Activated CD4-positive, CD25-positive, alpha-beta regulatory T cell treated with anti-CD3 and anti-CD28 coated beads, Interleukin-2, amount 50 U/mL, for 24 hours (primary cell): ENCODE data around the gene XRCC1.
A peak's percentile ranks its signal among the peaks of the same experiment; 100 is the strongest.
"Not testable (repeated sequence)": the region's sequence is repeated elsewhere in the genome, so short reads cannot be mapped to it uniquely, and the experiment has no call there.

Experiments
- ATAC-seq, 2 donors: fragments of 150-1000 bp; cut with Tn5 transposase; one replicate each; pipeline ENCODE4 v1.10.0; 2021; ENCODE audit warnings: mild to moderate bottlenecking in 1 of 2, moderate library complexity in 1 of 2

The XRCC1 gene

GRCh38 chr19:43599635-43600295, 24.4 kb upstream of the XRCC1 start:
- ATAC-seq, result no peak

- no peak for ATAC-seq
Observed at GRCh38 chr19:43598445-43599240, 23.3 kb upstream of the XRCC1 start.

DNA sequence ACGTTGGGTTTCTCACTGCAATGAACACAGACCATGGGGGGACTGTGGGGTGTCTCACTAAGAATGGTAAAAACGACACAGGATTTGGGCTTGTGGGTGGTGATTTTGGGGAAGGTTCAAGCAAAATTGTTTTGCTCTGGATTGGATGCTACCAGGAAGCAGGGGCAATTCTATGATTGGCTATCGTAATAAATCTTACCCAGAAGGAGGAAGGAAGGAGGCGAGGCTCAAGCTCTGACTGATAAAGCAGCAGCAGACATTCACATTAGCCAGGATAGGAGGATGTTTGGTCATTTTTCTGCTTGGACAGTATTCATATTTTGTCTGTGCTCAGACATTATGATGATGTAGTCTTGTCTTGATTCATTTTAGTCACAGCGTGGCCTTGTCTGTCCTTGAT, 22.5 kb upstream of the XRCC1 start:
- ATAC-seq, result no peak

DNA sequence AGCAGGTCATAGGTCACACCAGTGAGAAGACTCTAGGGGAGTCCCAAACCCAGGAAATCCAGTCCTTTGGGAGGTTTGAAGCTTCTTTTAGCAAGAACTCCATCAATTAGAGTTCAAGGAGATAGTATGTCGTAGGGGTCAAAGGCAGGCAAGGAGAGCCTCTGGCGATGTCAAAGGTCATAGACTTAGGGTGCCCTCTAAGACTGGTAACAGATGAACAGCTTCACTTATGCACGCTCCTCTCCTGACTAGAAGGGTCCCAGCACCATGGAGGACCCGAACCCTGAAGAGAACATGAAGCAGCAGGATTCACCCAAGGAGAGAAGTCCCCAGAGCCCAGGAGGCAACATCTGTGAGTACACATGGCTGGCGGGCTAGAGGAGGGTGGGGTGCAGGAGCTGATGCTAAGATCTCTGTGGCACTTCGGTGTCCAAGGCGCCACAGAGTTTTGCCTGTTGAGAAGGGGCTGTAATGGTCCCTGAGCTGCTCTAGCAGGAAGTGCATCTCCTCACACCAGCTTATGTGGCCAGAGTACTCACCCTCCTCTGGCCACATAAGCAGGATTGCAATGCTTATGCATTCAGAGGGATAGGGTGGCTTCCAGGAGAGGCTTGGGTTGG, 21.6 kb upstream of the XRCC1 start:
- ATAC-seq, result no peak

DNA sequence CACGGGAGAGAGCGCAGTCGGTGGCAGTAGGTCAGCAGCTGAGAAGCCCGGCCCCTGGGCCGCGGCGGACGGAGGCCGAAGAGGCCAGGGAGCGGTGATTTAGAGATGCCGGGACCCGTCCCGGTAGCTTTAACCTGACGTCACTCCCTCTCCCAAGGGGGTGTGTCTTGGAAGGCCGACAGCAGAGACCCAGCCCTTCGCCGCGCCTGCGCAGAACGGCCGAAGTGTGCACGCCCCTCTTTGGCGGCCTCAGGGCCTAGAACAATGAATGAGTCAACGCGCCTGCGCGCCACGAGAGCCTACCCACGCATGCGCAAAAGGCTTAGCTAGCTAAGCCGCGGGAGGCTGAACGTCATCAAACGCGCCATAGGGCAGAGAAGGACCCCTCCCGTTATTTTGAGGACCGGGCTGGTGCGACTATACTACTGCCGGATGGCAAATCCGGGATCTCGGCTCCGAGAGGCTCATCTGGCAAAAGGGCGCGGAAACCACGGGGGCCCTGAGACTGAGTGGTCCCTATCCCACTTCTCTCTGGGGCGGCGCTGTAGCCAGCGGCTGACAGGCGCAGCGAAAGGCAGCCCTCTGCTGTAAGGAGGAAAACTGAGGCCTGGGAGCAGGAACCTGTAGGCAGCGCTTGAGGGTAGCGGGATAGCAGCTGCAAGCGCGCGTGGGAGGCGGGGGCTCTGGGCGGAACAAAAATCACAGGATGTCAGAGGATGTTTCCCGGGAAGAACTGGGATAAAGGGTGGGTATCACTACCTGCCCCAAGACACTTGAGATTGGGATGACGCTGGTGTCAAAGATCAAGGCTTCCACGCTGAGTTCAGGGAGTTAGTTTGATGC, 20.9 kb upstream of the XRCC1 start, which contains the start of the genes IRGQ and ZNF576:
Gene IRGQ (minus strand): TSS at position 136 of the 843 bp plus-strand sequence. CDS start 796 bp downstream, outside the sequence.
Gene ZNF576 (plus strand): TSS at position 597 of the 843 bp plus-strand sequence. CDS start 514 bp downstream, outside the sequence.
- peak; percentile 82 to 83 for ATAC-seq

DNA sequence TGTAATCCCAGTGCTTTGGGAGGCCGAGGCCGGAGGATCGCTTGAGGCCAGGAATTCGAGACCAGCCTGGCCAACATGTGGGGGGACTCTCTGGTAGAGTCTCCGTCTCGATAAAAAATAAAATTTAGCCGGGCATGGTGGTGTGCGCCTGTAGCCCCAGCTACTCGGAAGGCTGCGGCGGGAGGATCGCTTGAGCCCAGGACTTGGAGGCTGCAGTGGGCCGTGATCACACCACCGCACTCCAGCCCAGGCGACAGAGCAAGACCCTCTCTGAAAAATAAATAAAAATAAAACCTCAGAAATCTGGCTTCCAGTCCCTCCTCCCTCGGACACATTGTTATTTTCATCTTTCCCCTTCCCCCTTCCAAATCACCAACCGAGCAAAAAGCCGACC, 20.3 kb upstream of the XRCC1 start:
- peak; percentile 5 to 8 for ATAC-seq

DNA sequence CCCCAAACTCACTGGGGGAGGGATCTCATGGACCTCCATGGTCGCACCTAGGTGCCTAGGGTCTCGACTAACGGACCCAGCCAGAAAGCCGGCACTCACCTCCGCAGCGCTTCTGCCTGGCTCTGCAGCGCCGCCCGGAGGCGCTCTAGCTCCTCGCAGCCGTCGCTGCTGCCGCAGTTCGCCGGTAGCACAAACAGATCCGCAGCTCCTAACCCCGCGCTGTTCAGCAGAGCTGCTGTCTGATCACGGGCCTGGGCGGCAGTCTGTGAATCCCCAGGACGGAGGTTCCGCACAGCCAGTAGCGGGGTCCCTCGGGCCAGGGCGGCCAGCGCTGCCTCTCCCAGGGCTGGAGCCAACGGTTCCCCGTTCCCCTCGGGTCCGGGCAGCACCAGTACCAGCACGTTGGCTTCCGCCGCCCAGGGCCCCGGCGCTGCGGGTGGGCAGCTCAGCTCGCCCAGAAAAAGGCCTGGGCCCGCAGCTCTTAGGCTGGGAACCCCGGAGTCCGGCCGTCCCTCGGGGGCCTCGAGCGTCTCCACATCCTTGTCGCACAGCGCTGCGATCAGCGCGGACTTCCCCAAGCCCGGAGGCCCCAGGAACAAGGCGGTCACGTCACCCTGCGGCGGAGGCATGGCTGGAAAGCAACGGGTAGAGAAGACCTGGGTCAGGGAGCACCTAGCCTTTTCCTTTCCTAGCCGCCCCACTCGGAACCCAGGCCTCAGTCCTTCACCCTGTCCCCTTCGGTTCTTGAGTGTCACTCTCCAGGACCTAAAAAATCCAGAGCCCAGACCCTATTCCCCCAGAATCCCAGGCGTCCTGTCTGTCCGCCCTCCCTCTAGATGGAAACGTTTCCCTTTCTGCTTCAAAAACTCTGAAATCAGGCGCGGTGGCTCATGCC, 19.6 kb upstream of the XRCC1 start:
- peak; percentile 44 to 51 for ATAC-seq

- no peak for ATAC-seq
Observed at GRCh38 chr19:43594081-43594697, 18.9 kb upstream of the XRCC1 start.

DNA sequence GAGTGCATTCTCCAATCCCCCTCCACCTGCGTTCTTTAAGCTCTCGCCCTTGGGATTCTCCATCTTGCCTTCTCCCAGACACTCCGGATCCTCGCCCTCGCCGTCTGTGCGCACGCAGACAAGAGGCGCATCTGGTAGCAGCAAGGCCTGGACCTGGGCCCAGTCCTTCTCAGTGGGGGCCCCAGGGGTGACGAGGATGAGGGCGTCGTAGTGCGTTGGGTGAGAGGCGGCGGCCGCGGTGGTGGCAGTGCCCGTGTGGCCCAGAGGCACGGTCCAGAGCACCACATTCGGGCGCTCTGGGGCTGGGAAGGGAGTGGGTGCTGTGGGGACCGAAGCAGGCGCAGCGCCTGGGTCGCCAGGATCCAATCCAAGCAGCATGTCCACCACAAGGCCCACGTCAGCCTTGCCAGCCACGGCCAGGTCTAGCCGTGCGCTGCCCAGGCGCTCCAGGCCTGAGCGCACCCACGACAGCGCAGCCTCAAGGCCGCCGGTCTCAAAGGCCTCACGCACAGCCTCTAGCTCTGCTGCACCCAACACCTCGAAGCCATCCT, 17.5 kb upstream of the XRCC1 start:
- no peak for ATAC-seq

DNA sequence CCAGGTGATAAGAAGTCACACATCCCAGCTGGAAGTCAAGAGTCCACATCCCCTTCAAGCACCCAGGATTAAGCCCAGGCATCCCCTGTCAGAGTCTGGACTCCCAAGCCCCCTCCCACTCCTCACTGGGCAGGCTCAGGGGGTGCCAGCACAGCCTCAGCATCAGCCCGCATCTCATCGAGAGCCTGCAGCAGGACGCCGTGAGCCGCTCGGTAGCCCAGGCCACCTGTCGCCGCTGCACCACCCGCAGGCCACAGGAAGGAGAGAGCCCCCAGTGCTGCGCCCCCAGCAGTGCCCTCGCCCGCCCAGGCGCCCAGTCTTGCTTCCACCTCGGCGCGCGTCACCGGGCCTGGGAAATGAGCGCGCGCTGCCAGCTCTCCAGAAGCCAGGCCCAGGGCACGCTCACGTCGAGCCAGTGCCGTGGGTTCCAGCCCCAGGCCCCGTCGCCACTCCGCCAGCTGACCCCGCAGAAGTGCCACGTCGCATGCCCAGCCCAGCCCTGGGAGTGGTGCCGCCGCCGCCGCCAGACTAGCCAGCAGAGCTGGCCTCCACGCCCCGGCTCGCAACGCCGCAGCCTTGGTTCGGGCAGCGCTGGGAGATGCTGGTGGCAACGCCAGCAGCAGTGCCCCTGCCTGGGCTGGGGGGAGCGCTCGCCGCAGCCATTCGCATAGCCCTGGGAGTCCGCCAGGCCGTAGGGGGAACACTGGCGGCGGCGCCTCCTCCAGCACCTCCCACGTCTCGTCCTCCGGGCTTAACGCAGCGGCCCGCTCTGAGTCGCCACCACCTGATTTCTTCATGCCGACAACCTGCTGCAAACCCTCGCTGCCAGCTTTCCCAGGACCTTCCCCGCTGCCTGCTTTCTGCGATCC, 16.8 kb upstream of the XRCC1 start:
- ATAC-seq, result no peak

DNA sequence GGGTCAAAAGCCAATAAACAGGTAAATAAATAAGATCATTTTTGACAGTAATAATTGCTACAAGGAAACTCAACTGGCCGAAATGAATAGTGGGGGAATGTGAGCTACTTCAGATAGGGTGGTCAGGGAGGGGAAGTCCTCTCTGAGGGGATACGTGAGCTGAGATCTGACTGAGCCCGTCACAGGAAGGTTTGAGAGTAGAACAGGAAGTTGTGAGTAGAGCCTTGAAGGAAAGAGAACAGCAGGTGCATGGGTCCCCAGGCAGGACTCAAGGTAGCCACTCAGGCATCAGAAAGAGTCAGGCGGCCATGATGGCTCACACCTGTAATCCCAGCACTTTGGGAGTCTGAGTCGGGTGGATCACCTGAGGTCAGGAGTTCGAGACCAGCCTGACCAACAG, 14.4 kb upstream of the XRCC1 start:
- no peak for ATAC-seq

DNA sequence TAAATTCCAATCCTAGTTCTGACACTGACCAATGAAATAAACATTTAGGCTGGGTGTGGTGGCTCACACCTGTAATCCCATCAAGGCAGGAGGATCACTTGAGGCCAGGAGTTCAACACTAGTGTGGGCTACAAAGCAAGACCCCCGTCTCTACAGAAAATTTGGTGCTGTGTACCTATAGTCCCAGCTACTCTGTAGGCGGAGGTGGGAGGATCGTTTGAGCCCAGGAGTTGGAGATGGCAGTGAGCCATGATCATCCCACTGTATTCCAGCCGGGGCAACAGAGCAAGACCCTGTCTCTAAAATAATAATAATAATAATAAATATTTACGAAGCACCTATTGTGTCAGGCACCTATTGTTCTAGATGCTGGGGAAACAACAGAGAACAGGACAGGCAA, 13.9 kb upstream of the XRCC1 start:
- no peak for ATAC-seq

DNA sequence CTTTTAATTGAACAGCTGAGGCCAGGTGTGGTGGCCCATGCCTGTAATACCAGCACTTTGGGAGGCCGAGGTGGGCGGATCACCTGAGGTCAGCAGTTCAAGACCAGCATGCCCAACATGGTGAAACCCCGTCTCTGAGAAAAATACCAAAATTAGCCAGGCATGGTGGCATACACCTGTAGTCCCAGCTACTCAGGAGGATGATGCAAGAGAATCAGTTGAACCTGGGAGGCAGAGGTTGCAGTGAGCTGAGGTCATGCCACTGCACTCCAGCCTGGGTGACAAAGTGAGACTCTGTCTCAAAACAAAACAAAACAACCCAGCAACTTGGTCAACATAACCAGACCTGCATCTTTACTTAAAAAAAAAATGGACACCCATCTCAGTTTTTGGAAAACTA, 11.7 kb upstream of the XRCC1 start:
- not testable (repeated sequence) for ATAC-seq

DNA sequence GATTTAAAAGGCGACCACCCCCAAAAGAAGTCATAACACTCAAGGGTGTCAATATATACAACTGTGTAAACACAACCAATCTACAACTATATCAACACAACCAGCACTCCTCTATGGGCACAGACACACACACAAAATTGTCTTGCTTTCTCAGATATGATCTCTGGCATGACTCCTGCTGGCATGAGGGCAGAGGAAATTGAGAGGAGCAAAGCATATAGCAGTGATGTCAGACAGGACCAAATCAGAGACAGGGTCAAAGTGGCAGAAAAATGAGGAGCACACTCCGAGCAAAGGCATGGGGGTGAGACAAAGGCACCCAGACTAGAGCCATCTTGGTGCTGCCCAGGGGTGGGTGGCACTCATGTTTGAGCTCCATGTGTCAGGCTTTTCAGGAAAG, 11.0 kb upstream of the XRCC1 start:
- no peak for ATAC-seq

- ATAC-seq, result no peak
Observed at GRCh38 chr19:43584484-43584883, 9.2 kb upstream of the XRCC1 start.

DNA sequence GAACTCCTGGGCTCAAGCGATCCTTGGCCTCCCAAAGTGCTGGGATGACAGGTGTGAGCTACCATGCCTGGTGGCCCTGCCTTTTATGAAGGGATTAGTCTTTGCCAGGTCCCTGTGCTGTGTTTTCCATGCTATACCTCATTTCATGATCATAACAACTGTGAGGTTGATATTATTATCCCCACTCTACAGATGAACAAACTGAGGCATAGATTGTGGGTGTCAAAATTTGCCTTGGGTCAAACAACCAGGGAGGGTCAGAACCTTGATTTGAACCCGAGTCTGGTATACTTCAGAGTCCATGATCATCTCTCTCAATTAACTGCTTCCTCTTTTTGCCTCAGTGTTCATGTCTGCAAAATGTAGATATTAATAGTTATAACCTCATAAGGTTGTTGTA, 7.2 kb upstream of the XRCC1 start:
- no peak for ATAC-seq

DNA sequence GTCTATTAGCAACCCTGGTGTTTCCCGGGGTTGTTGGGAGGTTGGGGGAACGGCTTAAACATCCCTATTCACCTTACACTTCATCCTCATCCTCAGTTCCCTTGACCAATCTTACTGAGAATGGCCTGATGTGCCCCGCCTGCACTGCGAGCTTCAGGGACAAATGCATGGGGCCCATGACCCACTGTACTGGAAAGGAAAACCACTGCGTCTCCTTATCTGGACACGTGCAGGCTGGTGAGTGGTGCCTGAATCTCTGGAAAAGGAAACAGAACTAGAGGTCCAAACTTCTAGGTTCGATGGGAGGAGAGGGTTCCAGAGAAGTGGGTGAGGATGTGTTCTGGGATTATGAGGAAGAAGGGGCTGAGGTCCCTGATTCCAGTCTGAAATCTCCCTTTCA, 6.1 kb upstream of the XRCC1 start:
- no peak for ATAC-seq

DNA sequence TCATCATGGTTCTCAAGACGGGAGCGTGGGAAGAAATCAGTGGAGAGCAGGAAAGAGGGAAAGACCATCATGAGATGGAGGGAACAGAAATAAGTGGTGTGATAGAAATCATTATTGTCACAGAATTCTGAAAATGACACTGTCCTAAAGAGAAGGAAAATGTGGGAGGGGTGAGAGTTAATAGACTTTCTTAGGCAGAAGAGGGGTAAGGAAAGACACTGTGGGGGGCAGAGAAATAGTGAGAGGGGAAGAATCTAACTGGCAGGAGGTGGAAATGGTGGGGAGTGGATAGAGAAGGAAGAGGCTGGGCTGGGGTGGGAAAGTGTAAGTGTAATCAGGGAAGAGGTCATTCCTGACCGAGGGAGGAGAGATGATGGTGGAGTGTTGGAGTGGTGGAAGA, 3.5 kb upstream of the XRCC1 start:
- no peak for ATAC-seq

DNA sequence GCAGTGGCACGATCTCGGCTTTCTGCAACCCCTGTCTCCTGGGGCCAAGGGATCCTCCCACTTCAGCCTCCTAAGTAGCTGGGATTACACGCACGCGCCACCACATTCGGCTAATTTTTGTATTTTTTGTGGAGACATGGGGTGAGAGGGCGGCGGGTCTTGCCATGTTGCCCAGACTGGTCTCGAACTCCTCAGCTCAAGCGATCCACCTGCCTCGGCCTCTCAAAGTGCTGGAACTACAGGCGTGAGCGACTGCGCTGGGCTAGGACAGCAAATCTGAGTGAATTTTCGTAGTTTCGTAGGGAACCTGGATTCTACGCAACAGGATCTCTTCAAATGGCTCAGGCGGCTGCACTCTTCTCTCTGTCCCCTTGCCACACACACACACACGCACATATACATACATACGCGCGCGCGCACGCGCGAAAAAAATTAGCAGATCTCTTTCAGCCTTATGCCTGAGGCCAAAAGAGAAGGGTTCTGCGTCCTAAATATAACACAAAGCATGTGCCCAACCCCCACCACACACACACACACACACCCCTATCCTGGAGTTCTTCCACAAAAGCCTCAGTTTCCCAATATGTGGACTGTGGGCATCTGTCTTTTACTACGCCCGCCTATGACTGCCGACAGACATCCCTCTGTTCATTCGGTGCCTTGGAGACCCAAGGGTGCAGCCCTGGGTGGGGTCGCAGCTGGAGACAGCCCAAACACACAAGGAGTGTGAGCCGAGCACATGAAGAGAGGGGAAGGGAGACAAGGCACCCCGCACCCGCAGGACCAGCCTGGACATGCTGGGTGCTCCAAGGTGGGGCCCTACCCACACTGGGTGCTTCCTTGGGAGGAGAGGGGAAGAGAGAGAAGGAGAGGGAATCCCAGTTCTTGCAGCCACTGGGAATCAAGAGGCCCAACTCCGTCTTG, 890 bp upstream of the XRCC1 start:
- no peak for ATAC-seq
